ENCODE data around the gene WWOX.

WWOX gene

GRCh38 chr16:78094998-78095397, 4.5 kb upstream of the WWOX start:
- H3K4me3 ChIP-seq (ENCODE audit: low read length), result no peak overlapping the region
- no peak for TF ChIP-seq ZNF274 (IDR thresholded peaks at IDR 0.05; ENCODE audit: low read depth, low read length)

GRCh38 chr16:78096386-78096785, 3.1 kb upstream of the WWOX start:
- no peak overlapping the region for H3K4me3 ChIP-seq (ENCODE audit: low read length)
- TF ChIP-seq ZNF274 (IDR thresholded peaks at IDR 0.05; ENCODE audit: low read depth, low read length), result no peak

- no peak overlapping the region for H3K4me3 ChIP-seq (ENCODE audit: low read length)
These were observed 1.9 kb upstream of the WWOX start for GRCh38 chr16:78097548-78097947.

GRCh38 chr16:78098087-78098486, 1.4 kb upstream of the WWOX start:
- no peak overlapping the region for H3K4me3 ChIP-seq (ENCODE audit: low read length)
- no peak for TF ChIP-seq ZNF274 (IDR thresholded peaks at IDR 0.05; ENCODE audit: low read depth, low read length)

More at GRCh38 chr16:78097548-78097947, 1.9 kb upstream of the WWOX start:
- TF ChIP-seq ZNF274 (IDR thresholded peaks at IDR 0.05; ENCODE audit: low read depth, low read length), result no peak

- peak overlapping the region; percentile 72; the same call in 1 of the 2 replicates for H3K4me3 ChIP-seq (ENCODE audit: low read length)
- no peak for TF ChIP-seq ZNF274 (IDR thresholded peaks at IDR 0.05; ENCODE audit: low read depth, low read length)
These were observed 721 bp upstream of the WWOX start for GRCh38 chr16:78098595-78099270.

GRCh38 chr16:78100112-78100467, 636 bp downstream of the WWOX start:
- H3K4me3 ChIP-seq (ENCODE audit: low read length), result peak overlapping the region; percentile 72

GRCh38 chr16:78102122-78102660, 2.7 kb downstream of the WWOX start:
- no peak for TF ChIP-seq ZNF274 (IDR thresholded peaks at IDR 0.05; ENCODE audit: low read depth, low read length)
- H3K4me3 ChIP-seq (ENCODE audit: low read length), result no peak overlapping the region

More at GRCh38 chr16:78100112-78100467, 636 bp downstream of the WWOX start:
- no peak for TF ChIP-seq ZNF274 (IDR thresholded peaks at IDR 0.05; ENCODE audit: low read depth, low read length)

GRCh38 chr16:78102865-78103264, 3.4 kb downstream of the WWOX start:
- no peak for TF ChIP-seq ZNF274 (IDR thresholded peaks at IDR 0.05; ENCODE audit: low read depth, low read length)
- H3K4me3 ChIP-seq (ENCODE audit: low read length), result no peak overlapping the region

GRCh38 chr16:78105517-78105916, 6.1 kb downstream of the WWOX start:
- H3K4me3 ChIP-seq (ENCODE audit: low read length), result no peak overlapping the region
- no peak for TF ChIP-seq ZNF274 (IDR thresholded peaks at IDR 0.05; ENCODE audit: low read depth, low read length)

GRCh38 chr16:78106686-78107085, 7.2 kb downstream of the WWOX start:
- TF ChIP-seq ZNF274 (IDR thresholded peaks at IDR 0.05; ENCODE audit: low read depth, low read length), result no peak

GRCh38 chr16:78108451-78108850, 9.0 kb downstream of the WWOX start:
- TF ChIP-seq ZNF274 (IDR thresholded peaks at IDR 0.05; ENCODE audit: low read depth, low read length), result no peak
- no peak overlapping the region for H3K4me3 ChIP-seq (ENCODE audit: low read length)

More at GRCh38 chr16:78106686-78107085, 7.2 kb downstream of the WWOX start:
- no peak overlapping the region for H3K4me3 ChIP-seq (ENCODE audit: low read length)

GRCh38 chr16:78113258-78113657, 13.8 kb downstream of the WWOX start:
- no peak overlapping the region for H3K4me3 ChIP-seq (ENCODE audit: low read length)
- TF ChIP-seq ZNF274 (IDR thresholded peaks at IDR 0.05; ENCODE audit: low read depth, low read length), result no peak

- no peak for TF ChIP-seq ZNF274 (IDR thresholded peaks at IDR 0.05; ENCODE audit: low read depth, low read length)
- no peak overlapping the region for H3K4me3 ChIP-seq (ENCODE audit: low read length)
These were observed 16.2 kb downstream of the WWOX start for GRCh38 chr16:78115659-78116058.

GRCh38 chr16:78116946-78117345, 17.5 kb downstream of the WWOX start:
- H3K4me3 ChIP-seq (ENCODE audit: low read length), result no peak overlapping the region
- TF ChIP-seq ZNF274 (IDR thresholded peaks at IDR 0.05; ENCODE audit: low read depth, low read length), result no peak

GRCh38 chr16:78117391-78117790, 17.9 kb downstream of the WWOX start:
- H3K4me3 ChIP-seq (ENCODE audit: low read length), result no peak overlapping the region
- TF ChIP-seq ZNF274 (IDR thresholded peaks at IDR 0.05; ENCODE audit: low read depth, low read length), result no peak

Data from GM08714 (cell line).